Stimulated activated CD8-positive, alpha-beta memory T cell treated with anti-CD3 and anti-CD28 coated beads, Interleukin-12 subunit alpha, Interleukin-12 subunit beta, amount 100 ng/mL, for 24 hours (primary cell): ENCODE data around the gene IZUMO4.

Experiments used
- DNase-seq: peaks from one replicate; pipeline ENCODE4 v3.0.0-alpha.2; 2020; ENCODE audit errors: extremely low read depth

IZUMO4 gene

DNA sequence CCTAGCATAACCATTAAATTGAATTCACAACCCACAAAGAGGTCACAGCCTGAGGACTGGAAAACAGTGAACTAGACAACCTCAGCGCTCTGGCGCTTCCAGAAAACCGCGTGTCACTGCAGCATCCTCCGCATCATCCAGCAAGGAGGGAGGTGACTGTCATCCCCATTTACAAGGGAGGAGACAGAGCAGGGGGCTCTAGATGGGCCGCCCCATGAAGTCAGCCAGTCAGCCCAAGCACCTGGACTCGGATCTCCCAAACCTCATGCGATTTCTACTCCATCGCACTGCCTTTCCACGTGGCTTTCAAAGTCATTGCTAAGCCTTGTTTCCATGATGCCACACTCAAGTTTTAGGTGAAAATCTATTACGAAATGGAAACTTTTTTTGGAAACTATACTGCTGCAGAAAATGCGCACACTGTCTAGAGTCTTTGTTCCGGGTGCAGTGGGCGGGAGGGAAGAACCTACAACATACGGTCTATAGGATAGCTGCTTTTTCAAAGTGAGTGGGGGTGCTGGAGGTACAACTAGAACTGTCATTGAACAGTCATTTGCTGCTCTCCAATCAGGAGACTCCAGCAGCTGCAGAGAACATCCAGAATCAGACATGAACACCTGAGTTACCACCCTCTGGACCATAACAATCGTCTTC is 51.9 kb downstream of the IZUMO4 start:
- DNase-seq = no peak
